SH-SY5Y (cell line): ENCODE results near the gene SCYL2.

Source experiments
- GATA2 ChIP-seq: IDR thresholded peaks from 2 replicates; pipeline ENCODE4 v1.6.1; 2011; ENCODE audit warnings: mild to moderate bottlenecking, low read depth, low read length
- GATA3 ChIP-seq: IDR thresholded peaks from 2 replicates; pipeline ENCODE4 v1.6.1; 2011; ENCODE audit warnings: low read depth, mild to moderate bottlenecking, low read length, moderate library complexity

DNA sequence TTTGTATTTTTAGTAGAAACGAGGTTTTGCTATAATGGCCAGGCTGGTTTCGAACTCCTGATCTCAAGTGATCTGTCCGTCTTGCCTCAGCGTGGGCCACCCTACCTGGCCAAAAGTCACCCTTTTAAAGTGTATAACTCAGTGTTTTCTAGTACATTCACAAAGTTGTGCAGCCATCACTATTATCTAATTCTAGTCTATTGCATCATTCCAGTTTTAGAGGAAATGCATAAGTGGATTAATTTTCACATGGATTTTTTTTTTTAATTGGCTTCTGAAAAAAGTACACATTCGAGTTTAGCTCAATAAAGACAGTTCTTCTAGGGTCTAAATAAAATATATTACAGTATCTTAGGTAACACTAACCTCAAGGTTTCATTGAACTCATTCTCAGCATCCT is 3.8 kb upstream of the SCYL2 start:
- TF ChIP-seq GATA2, result no peak
- no peak for TF ChIP-seq GATA3
